ENCODE results near the gene IRF7.

IRF7 gene

GRCh38 chr11:643849-644738, 28.3 kb upstream of the IRF7 start:
- H3F3A ChIP-seq (ENCODE audit: insufficient read depth, low read length) = peaks cover 13% of the 10 kb centered on the region
- H3K9me2 ChIP-seq (replicated peaks; ENCODE audit: insufficient read depth, low read length) = no peaks in the 10 kb centered on the region
- TF ChIP-seq EZH2phosphoT487 (IDR thresholded peaks at IDR 0.05; ENCODE audit: low read length) = no peak
- TF ChIP-seq CTCF (IDR thresholded peaks at IDR 0.05; ENCODE audit: low read length) = no peak
- no peaks in the 10 kb centered on the region for H3K79me2 ChIP-seq (ENCODE audit: low read length)
- DNase-seq = no peak
- H3K27ac ChIP-seq (ENCODE audit: low read length) = peak overlapping the region; percentile 53
- H4K20me1 ChIP-seq (ENCODE audit: insufficient read depth, low read length) = no peaks in the 10 kb centered on the region
- H3K9me3 ChIP-seq (replicated peaks; ENCODE audit: insufficient read depth, low read length) = no peaks in the 10 kb centered on the region
- no peaks in the 10 kb centered on the region for H3K36me3 ChIP-seq (replicated peaks; ENCODE audit: insufficient read depth, low read length)
- no peaks in the 10 kb centered on the region for H3K27me3 ChIP-seq (replicated peaks; ENCODE audit: insufficient read depth, low read length)
- H3K4me3 ChIP-seq (ENCODE audit: low read length) = no peak overlapping the region
- H3K9ac ChIP-seq (ENCODE audit: low read length) = no peak overlapping the region
- H3K4me1 ChIP-seq (ENCODE audit: low read length) = peaks cover 18% of the 10 kb centered on the region
- no peak overlapping the region for H2AFZ ChIP-seq (ENCODE audit: low read length)
- H3K4me2 ChIP-seq (ENCODE audit: low read depth, low read length) = no peak overlapping the region

GRCh38 chr11:643366-643765, 27.6 kb upstream of the IRF7 start:
- Histone ChIP-seq H2AFZ (ENCODE audit: low read length) (no peak overlapping the region), H3F3A (ENCODE audit: insufficient read depth, low read length) (peaks cover 13% of the 10 kb centered on the region), H3K4me3 (ENCODE audit: low read length) (no peak overlapping the region), H3K36me3 (replicated peaks; ENCODE audit: insufficient read depth, low read length) (no peaks in the 10 kb centered on the region), H3K79me2 (ENCODE audit: low read length) (no peaks in the 10 kb centered on the region), H3K4me2 (ENCODE audit: low read depth, low read length) (no peak overlapping the region), H3K9me2 (replicated peaks; ENCODE audit: insufficient read depth, low read length) (no peaks in the 10 kb centered on the region), H4K20me1 (ENCODE audit: insufficient read depth, low read length) (no peaks in the 10 kb centered on the region), H3K27me3 (replicated peaks; ENCODE audit: insufficient read depth, low read length) (no peaks in the 10 kb centered on the region), H3K4me1 (ENCODE audit: low read length) (peaks cover 18% of the 10 kb centered on the region), H3K9ac (ENCODE audit: low read length) (no peak overlapping the region), H3K9me3 (replicated peaks; ENCODE audit: insufficient read depth, low read length) (no peaks in the 10 kb centered on the region), H3K27ac (ENCODE audit: low read length) (peak overlapping the region; percentile 53)
- TF ChIP-seq CTCF (IDR thresholded peaks at IDR 0.05; ENCODE audit: low read length) (no peak), EZH2phosphoT487 (IDR thresholded peaks at IDR 0.05; ENCODE audit: low read length) (no peak), EZH2 (optimal IDR thresholded peaks at IDR 0.05; ENCODE audit: low read depth, low read length) (no peak)
- peak; percentile 61 for DNase-seq

- no peak overlapping the region for H3K4me2 ChIP-seq (ENCODE audit: low read depth, low read length)
- H2AFZ ChIP-seq (ENCODE audit: low read length) = no peak overlapping the region
- no peak overlapping the region for H3K4me3 ChIP-seq (ENCODE audit: low read length)
- no peaks in the 10 kb centered on the region for H3K36me3 ChIP-seq (replicated peaks; ENCODE audit: insufficient read depth, low read length)
- DNase-seq = no peak
- no peak overlapping the region for H3K27ac ChIP-seq (ENCODE audit: low read length)
- TF ChIP-seq EZH2phosphoT487 (IDR thresholded peaks at IDR 0.05; ENCODE audit: low read length) (no peak), EZH2 (optimal IDR thresholded peaks at IDR 0.05; ENCODE audit: low read depth, low read length) (no peak), CTCF (IDR thresholded peaks at IDR 0.05; ENCODE audit: low read length) (no peak)
- no peaks in the 10 kb centered on the region for H3K27me3 ChIP-seq (replicated peaks; ENCODE audit: insufficient read depth, low read length)
- peaks cover 13% of the 10 kb centered on the region for H3F3A ChIP-seq (ENCODE audit: insufficient read depth, low read length)
- H3K9me2 ChIP-seq (replicated peaks; ENCODE audit: insufficient read depth, low read length) = no peaks in the 10 kb centered on the region
- H4K20me1 ChIP-seq (ENCODE audit: insufficient read depth, low read length) = no peaks in the 10 kb centered on the region
- H3K79me2 ChIP-seq (ENCODE audit: low read length) = no peaks in the 10 kb centered on the region
- no peak overlapping the region for H3K9ac ChIP-seq (ENCODE audit: low read length)
- H3K4me1 ChIP-seq (ENCODE audit: low read length) = peaks cover 18% of the 10 kb centered on the region
- no peaks in the 10 kb centered on the region for H3K9me3 ChIP-seq (replicated peaks; ENCODE audit: insufficient read depth, low read length)
Measured at GRCh38 chr11:641806-642370, 26.1 kb upstream of the IRF7 start.
